GM12865 (cell line): ENCODE measurements around the gene POP4.

Experiments
- DNase-seq: peaks from one replicate; pipeline ENCODE4 v3.0.0; 2010; ENCODE audit warnings: low read depth
- H3K4me3 ChIP-seq: 2 replicates; pipeline ENCODE4 v1.5.1; 2011; ENCODE audit warnings: mild to moderate bottlenecking, low read depth, low read length, control low read depth
- TF ChIP-seq, protein P1 (sequence below): IDR thresholded peaks from 2 replicates; pipeline ENCODE4 v1.5.1; 2011; ENCODE audit warnings: low read length, control low read depth, low read depth, inconsistent platforms; ENCODE audit not compliant: insufficient read depth; ENCODE audit errors: missing control alignments

Gene POP4

DNA sequence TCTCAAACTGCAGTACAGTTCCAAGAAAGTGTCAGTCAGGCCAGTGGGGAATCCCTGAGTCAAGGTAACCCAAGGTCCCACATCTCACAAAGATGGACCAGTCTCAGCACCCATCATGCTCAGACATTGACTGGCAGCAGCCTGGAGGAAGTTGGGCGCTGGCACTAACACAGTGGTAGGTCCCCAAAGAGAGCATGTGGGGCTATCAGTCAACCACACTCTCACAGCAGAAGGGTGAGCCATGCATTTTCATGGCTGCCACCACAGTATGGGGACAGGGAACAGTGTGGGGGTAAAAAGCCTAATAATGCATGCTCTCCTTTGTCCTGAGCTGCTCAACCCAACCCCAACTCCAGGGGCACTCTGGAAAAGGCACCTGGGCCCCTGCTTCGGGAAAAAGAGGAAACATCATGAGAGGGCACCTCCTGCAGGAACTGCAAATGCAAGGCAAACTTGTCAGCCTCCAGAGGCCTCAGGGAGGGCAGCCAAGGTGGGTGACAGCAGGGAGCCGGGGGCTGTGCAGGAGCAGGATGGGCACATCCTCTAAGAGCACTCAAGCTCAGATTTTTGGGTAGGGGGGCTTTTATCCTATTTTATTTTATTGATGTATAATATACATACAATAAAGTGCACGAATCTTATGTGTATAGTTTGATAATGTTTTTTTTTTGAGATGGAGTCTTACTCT lies 49.7 kb downstream of the POP4 start:
- H3K4me3 ChIP-seq = no peak overlapping the region
- no peak for DNase-seq
- TF ChIP-seq, protein P1, sequence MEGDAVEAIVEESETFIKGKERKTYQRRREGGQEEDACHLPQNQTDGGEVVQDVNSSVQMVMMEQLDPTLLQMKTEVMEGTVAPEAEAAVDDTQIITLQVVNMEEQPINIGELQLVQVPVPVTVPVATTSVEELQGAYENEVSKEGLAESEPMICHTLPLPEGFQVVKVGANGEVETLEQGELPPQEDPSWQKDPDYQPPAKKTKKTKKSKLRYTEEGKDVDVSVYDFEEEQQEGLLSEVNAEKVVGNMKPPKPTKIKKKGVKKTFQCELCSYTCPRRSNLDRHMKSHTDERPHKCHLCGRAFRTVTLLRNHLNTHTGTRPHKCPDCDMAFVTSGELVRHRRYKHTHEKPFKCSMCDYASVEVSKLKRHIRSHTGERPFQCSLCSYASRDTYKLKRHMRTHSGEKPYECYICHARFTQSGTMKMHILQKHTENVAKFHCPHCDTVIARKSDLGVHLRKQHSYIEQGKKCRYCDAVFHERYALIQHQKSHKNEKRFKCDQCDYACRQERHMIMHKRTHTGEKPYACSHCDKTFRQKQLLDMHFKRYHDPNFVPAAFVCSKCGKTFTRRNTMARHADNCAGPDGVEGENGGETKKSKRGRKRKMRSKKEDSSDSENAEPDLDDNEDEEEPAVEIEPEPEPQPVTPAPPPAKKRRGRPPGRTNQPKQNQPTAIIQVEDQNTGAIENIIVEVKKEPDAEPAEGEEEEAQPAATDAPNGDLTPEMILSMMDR = no peak

DNA sequence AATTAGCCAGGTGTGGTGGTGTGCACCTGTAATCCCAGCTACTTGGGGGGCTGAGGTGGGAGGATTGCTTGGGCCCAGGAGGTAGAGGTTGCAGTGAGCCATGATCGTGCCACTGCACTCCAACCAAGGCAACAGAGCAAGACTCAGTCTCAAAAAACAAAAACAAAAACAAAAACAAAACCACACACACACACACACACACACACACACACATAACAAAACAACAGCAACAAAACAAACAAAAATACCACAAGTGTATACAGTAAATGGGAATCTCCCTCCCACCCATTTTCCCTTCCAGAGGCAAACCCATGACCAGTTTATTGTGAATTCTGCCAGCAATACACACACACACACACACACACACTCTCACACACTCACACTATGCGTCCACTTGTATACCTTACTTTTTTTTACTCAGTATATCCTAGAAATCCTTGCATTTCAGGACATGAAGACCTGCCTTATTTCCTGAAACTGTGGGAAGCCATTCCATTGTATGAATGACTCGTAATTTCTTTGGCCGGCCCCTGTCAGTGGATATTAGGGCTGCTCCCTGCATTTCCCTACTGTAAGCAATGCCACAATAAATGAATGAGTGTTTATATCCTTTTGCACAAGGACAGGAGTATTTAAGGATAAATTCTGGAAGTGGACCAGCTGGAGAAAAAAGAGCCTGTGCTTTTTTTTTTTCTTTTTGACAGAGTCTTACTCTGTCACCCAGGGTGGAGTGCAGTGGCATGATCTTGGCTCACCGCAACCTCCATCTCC lies 52.3 kb downstream of the POP4 start:
- TF ChIP-seq, protein P1 = no peak
- no peak overlapping the region for H3K4me3 ChIP-seq
- no peak for DNase-seq

DNA sequence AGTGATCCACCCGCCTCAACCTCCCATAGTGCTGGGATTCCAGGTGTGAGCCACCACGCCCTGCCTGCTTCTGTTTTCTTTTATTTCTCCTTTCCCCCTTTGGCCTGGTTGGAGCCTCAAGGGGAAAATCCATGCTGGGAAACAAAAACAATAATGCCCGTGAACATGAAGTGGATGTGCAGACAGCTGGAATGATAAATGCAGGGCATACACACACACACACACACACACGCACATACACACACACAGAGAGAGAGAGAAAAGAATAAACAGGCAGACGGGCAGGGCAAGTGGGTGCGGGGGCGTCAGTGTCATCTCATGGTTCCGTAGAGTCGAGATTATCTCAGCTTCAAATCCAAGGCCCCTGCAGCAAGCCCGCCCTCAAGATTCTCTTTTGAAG lies 54.8 kb downstream of the POP4 start:
- no peak for DNase-seq
- no peak overlapping the region for H3K4me3 ChIP-seq
- TF ChIP-seq, protein P1 = no peak

DNA sequence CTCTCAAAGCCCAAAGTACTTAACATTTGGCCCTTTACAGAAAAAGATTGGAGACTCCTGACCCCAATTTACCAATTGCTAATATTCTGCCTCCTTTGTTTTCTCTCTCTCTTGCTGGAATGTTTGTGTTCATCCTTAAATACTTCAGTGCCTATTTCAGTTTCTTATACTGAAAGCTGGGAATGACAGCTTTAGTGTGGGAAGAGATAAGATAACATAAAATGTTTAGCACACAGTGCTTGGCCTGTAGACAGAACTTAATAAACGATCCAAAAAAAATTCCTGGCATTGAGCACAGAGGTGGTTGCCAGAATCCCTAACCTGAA lies 56.2 kb downstream of the POP4 start:
- TF ChIP-seq, protein P1 = no peak
- no peak overlapping the region for H3K4me3 ChIP-seq
- no peak for DNase-seq

DNA sequence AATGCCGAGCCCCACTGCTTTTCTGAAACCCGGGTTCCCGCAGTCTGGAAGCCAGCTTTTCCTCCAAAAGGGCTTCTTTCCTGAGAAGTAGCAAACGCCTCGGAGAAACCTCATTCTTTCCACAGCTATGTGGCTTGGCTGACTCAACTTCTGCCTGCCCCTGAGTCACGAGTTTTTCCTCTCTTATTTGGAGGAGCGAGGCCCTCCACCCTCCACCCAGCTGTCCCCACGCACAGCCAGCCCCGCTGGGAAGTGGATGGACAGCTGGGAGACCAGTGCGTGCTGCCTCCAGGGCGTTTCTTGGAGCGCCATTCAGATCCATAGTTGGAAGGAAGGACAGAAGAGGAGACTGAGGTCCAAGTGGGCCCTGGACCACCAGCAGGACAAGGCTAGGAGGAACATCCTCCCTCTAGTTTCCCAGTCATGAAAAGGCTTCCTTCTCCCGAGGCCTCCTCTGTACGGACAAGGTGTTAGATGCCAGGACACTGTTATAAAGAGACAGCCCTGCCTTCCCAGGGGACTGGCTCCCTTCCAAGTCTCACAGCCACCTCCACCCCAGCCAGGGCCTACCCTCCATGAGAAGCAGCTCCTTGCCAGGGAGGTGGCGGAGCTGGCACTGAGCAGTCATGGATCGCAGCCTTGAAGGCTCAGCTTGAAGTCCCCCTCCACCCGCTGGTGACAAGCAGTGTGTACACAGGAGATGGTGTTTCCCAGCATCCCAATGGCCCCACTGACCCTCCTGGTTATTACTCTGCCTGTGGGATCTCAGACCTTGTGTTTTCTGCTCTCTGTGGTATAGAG lies 56.7 kb downstream of the POP4 start:
- TF ChIP-seq, protein P1 = no peak
- DNase-seq = no peak
- H3K4me3 ChIP-seq = no peak overlapping the region

DNA sequence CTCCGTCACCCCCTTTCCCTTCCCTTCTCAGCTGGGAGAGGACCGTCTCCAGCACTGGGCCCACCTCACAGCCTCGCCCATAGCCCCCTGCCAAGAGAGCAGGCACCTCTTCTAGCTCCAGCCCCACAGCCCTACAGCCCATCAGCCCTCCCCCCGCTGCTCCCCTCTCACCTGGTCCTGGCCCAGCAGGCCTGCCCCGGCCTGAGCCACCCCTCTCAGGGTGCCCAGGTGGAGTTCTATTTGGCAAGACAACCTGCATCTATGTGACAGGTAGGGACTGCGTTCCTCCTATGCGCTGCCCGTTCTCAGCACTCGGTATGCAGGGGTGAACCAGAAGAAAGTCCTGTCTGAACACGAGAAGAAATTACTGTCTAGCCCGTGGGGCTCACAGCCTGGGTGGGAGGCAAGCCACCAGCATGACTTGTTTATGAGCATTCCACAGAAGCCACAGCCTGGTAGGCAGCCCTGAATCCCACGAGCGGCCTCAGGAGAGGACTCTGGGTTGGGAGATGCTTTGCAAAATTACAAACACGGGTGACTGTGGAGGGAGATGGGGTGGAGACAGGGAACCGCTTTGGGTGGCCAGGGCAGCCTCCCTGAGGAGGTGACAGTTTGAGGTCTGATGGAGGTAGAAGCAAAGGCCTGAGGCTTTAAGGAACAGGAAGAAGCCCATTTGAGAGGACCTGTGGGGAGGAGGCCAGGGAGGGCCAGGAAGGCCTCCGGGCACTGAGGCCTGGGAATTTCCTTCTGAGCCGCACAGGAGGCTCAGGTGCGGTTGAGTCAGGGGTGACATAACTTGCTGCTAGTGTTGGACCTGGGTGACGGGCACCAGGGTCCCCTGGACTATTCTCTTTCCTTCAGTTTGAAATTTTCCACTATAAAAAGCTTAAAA lies 58.0 kb downstream of the POP4 start:
- TF ChIP-seq, protein P1 = no peak
- peak overlapping the region; percentile 68 for H3K4me3 ChIP-seq
- DNase-seq = no peak
